NCI-H510A treated with DMSO at 0.1 percent for 48 hours (cell line): ENCODE results near the gene HCN4.

Experiments
- DNase-seq: peaks from one replicate; lab custom pipeline; 2025; lab: John Stamatoyannopoulos, UW

HCN4 gene

DNA sequence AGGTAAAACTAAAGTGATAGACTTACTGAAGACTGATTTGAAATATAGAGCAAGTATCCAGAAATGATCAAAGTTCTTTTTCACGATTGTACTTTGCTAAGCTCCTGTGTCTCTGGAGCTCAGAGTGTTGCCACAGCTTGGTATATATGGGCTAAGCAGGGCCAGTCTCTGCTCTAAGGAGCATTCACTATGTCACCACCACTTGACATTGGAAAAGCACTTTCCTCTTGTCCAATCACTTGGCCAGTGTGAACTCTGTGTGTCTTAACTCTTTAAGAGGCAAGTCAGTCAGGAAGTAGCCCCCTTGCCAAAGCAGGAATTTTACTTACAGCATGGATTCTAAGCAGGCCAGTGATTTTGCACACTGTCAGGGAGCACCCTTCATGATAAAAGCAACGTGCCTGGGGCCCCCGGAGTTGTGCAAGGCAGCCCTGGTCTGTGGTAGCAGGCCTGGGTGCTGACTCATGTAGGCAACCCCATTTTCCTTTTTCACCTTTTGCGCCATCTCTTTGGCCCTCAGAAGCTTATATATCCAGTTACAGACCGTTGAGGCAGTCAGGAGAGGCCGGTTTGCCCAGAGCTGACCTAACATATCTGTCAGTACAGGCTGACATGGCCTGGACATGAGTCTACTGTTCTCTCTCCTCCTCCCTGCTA is 73.0 kb downstream of the HCN4 start:
- no peak for DNase-seq

DNA sequence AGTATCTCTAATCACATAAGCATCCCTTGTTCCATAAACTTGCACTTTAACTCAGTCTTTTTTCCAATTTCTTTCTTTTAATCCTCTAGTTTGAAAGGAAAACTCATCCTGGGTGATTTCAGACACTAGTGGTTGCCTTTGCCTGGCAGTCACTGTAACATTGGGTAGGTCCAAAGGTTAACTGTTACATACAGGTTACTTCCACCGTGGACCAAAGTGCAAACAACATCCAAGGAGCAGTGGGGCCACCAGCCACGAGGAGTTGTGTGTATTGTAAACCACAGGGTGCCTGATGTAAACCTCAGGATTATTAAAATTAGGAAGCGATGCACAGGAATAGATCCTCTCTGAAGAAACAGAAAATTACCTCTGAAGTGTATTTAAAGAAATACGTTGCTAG is 75.0 kb downstream of the HCN4 start:
- no peak for DNase-seq

DNA sequence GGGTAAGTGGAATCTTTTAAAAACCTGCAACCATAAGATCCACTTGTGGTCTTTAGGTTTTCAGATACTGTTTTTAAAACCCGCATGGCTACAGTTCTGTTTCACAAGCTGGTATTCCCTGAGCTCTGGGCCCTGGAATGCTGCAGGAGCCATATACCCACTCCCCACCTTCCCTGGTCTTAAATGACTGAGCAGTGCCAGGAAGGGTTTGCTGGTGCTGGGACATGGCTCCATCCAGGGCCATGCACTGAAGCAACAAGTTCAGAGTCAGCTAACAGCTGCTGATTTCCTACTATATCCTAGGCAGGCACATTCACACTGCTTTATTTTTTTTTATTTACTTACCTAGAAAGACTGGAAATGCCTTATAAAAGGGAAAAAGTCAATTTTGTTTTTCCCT is 77.3 kb downstream of the HCN4 start:
- no peak for DNase-seq

DNA sequence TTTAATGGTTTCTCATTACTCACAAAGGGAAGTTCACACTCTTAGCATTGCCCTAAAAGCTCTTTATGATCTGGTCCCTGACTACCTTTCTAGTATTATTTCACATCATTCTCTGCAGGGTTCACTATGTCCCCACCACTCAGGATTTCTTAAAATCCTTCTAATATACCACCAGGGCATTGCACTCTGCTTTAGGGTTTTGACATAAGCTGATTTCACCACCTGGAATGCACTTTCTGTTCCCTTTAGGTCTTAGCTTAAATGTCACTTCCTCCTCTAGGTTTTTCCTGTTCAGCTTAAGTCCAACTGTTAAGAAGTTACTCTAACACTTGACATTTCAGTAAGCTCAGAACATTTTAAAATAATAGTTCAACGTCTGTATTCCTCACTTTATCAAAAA is 81.7 kb downstream of the HCN4 start:
- DNase-seq = no peak

DNA sequence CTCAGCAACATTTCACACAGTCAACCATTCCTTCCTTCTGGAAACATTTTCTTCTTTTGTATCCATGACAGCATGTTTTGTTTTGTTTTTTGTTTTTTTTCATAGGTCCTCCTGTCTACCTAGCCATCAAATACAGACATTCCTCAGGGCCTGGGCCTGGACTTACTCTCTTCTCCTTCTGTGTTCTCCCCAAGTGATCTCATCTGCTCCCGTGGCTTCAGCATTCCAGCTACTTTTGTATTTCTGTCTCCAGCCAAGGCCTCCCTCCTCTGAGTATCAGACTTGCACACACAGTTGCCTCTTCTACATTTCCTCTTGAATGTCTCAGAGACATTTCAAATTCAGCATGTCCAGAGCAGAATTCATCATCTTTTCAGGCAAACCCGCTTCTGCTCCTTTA is 82.4 kb downstream of the HCN4 start:
- DNase-seq = no peak

DNA sequence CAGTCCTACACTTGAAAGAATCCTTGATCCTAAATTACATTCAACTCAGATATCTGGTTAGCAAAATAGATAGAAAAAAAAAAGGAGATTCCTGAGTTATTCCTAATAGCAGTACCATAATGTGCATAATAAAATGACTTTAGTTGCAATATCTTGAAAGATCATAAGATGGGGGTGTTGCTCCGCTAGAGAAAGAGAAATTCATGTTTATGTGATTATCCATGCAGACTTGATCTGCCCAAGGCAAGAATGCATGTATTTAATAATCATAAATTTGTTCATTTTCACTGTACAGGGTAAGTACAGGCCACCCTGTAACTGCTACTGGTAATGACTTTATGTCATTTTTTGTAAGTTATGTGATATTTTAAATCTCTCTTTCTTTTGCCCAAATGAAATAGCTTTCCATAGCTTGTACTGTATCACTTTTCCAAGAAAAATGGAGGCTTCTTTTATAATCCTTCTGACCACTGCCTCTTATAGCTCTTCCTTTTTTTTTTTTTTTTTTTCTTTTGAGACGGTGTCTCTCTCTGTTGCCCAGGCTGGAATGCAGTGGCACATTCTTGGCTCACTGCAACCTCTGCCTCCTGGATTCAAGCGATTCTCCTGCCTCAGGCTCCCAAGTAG is 84.6 kb downstream of the HCN4 start:
- no peak for DNase-seq

DNA sequence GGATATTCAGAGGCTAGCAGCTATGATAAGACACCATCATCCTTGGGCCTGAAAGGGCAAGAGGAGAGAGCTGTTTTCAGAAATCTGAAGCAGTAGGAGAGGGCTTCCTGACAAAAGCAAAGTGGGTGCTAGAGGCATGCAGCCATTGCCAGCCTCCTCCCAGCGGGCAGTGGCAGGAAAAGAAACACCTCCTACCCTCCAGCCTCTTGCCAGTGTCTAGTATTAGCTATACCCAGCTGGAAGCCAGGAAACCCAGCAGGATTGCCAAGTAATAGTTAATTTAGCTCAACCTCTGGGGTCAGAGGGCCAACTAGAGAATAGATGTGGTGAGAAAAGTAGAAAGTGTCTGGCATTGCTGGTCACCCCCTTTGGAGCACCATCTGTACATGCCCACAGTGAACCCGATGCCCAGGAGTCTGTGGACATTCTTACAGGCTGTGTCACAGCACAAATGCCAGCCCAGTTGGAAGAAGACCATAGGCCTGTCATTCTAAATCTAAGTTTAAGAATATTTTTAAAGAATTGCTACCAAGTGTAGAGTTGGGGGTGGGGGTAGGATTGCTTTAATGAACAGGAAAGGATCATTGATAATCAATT is 85.3 kb downstream of the HCN4 start:
- no peak for DNase-seq

DNA sequence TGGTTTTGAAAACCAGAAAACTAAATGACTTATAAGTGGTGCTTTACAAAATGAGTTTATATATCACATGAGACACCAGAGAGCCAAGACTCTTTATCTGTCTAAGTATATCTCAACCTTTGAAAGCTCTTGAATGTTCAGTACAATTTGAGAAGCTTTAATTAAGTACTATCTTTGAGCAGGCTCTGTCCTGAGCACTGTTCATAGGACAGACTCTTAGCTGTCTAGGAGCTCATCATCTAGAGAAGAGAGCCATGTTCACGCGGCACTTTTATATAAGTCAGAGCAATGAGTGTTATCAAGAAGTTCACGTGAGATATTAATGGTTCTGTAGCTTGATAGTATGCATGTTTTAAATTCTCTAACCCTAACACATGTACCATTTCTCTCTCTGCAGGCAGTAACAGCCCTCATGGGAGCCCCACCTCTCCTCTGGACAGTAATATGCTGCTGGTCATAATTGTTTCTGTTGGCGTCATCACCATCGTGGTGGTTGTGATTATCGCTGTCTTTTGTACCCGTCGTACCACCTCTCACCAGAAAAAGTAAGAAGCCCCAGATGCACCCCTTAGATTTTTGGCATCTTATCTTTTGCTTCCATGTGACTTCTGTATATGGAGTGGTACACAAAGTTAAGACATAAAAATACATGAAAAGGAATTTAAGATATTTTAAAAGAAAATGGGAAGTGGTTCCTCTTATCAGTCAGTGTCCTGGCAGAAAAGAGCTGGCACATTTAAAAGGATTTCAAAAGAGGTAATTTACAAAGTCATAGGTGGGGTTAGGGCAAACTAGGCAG is 86.0 kb downstream of the HCN4 start:
- no peak for DNase-seq

DNA sequence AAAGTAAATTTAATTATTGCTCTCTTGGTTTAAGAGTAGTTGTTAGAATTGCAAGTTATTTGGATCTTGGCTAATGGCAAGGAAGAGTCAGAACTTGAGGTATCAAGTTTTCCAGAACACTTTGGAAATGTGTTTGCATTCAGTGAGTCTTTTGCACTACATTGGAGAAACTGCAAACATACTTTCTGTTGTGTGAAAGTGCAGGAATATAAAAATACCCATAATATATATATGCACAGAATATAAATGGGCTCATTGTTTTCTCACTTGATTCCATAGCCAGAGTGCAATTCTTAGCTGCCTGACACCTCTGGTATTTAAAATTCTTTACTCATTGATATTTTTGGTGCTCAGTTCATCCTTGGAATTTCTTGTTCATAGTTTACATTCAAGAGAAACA is 92.9 kb downstream of the HCN4 start:
- no peak for DNase-seq

DNA sequence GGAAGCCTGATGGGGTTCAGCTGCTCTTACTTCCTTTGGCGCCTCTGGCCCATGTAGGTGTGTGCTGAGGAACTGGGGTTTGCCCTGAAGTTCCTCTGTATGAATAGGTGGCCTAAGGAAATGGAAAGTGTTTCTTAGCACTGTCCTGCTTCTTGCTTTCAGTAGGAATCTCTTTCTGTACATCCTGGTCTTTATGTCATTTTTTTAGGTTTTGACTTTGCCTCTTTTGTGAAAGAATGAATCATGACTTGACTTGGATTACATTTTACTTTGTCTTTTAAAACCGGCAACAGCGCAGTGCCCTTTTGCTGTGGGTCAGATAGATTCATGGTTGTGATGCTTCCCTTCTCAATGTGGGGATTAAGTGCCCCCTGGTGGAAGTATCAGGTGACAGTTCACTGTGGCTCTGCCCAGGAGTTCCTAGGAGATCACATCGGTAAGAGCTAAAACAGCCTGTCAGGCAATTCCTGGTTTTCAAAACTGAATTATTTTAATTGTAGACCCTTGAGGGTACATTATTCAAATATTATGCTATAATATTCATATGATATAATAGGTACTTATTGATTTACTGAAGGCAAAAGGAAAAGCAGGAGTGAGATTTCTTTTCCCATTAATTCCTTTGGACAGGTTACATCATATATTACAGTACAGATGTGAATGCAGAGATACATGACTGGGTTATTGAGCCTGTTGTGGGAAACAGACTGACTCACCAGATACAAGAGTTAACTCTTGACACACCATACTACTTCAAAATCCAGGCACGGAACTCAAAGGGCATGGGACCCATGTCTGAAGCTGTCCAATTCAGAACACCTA is 95.4 kb downstream of the HCN4 start:
- peak; percentile 49 for DNase-seq

DNA sequence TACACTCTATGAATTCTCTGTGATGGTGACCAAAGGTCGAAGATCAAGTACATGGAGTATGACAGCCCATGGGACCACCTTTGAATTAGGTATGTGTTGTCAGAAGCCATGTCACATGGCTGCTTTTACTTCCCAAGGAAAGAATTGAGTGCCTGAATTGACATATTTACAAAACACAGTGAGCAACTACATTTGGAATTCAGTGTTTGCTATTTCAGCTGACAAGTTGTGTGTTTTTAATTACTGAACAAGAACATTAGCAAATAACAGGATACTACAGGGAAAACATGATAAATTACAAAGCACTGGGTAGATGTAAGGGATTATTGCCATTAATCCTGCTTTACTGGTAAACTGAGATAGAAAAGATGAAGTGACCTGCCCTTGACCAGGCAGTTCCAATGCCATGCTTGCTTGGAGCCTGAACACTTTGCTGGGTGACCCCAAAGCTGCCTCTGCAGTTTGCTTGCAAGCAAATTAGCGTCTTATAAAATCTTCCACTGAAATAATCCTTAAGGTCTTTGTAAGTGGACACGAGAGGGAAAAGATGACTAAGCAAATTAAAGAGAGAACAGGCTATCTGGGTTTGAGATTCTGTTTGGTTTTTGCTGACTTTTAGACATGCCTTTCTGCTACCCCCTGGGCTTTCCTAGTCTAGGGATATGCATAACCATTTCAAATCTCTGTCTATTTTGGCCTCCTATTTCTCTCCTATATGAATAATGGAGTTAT is 98.2 kb downstream of the HCN4 start:
- no peak for DNase-seq
